GM21390 (cell line): ENCODE results near the gene SLC7A14.

Experiments
- ATAC-seq: cut with Tn5 transposase; IDR thresholded peaks from one replicate; pipeline ENCODE4 v1.9.1; 2021; ENCODE audit not compliant: unreplicated experiment

Gene SLC7A14

GRCh38 chr3:170539897-170540296 lies 46.0 kb downstream of the SLC7A14 start:
- ATAC-seq: no peak

GRCh38 chr3:170536712-170537111 lies 49.2 kb downstream of the SLC7A14 start:
- no peak for ATAC-seq

GRCh38 chr3:170534227-170534626 lies 51.6 kb downstream of the SLC7A14 start:
- ATAC-seq: no peak

- no peak for ATAC-seq
Observed at GRCh38 chr3:170532573-170532972, 53.3 kb downstream of the SLC7A14 start.

- no peak for ATAC-seq
Observed at GRCh38 chr3:170531657-170532335, 54.1 kb downstream of the SLC7A14 start.

GRCh38 chr3:170531054-170531453 lies 54.8 kb downstream of the SLC7A14 start:
- ATAC-seq: no peak

- no peak for ATAC-seq
Observed at GRCh38 chr3:170529912-170530311, 56.0 kb downstream of the SLC7A14 start.

GRCh38 chr3:170529346-170529745 lies 56.5 kb downstream of the SLC7A14 start:
- ATAC-seq: no peak

- no peak for ATAC-seq
Observed at GRCh38 chr3:170528726-170529125, 57.1 kb downstream of the SLC7A14 start.

- ATAC-seq: no peak
Observed at GRCh38 chr3:170524073-170524472, 61.8 kb downstream of the SLC7A14 start.

GRCh38 chr3:170523248-170523647 lies 62.6 kb downstream of the SLC7A14 start:
- peak; percentile 53 for ATAC-seq

GRCh38 chr3:170522201-170522600 lies 63.7 kb downstream of the SLC7A14 start:
- ATAC-seq: no peak

- no peak for ATAC-seq
Observed at GRCh38 chr3:170520996-170521395, 64.9 kb downstream of the SLC7A14 start.

GRCh38 chr3:170517242-170517945 lies 68.5 kb downstream of the SLC7A14 start:
- ATAC-seq: no peak

- no peak for ATAC-seq
Observed at GRCh38 chr3:170513642-170514041, 72.2 kb downstream of the SLC7A14 start.

GRCh38 chr3:170511371-170511770 lies 74.5 kb downstream of the SLC7A14 start:
- no peak for ATAC-seq

- no peak for ATAC-seq
Observed at GRCh38 chr3:170508839-170509238, 77.0 kb downstream of the SLC7A14 start.

- ATAC-seq: no peak
Observed at GRCh38 chr3:170508291-170508690, 77.6 kb downstream of the SLC7A14 start.

- ATAC-seq: no peak
Observed at GRCh38 chr3:170507063-170507462, 78.8 kb downstream of the SLC7A14 start.

- no peak for ATAC-seq
Observed at GRCh38 chr3:170506556-170506955, 79.3 kb downstream of the SLC7A14 start.

- no peak for ATAC-seq
Observed at GRCh38 chr3:170502297-170502696, 83.6 kb downstream of the SLC7A14 start.

- no peak for ATAC-seq
Observed at GRCh38 chr3:170500995-170501394, 84.9 kb downstream of the SLC7A14 start.

- no peak for ATAC-seq
Observed at GRCh38 chr3:170500462-170500861, 85.4 kb downstream of the SLC7A14 start.
